Measurements from ENCODE around the gene PCSK4. TPM values are rescaled to one million over a fixed set of nuclear protein-coding genes. Genes with fewer than 3 reads are reported as not detected.
"Not testable (repeated sequence)": the region's sequence is repeated elsewhere in the genome, so short reads cannot be mapped to it uniquely, and the experiment has no call there.

PCSK4 gene
- polyA plus RNA-seq, 1 of the 3 experiments (the other 2 are of a cell fraction): 6.6 TPM

- Histone ChIP-seq H3K36me3 (replicated peaks in 1 of 2; ENCODE audit: control insufficient read depth in 1 of 2, insufficient read depth in 2 of 2, low read length in 1 of 2) (no peaks in the 10 kb centered on the region), H3K4me2 (no peak overlapping the region), H3K27me3 (ENCODE audit: insufficient read depth) (peaks cover 25% of the 10 kb centered on the region), H3K9ac (no peak overlapping the region), H4K20me1 (ENCODE audit: insufficient read depth) (no peaks in the 10 kb centered on the region), H3K27ac (ENCODE audit: low read depth in 2 of 2, low read length in 1 of 2) (no peak overlapping the region), H3K4me1 (ENCODE audit: control insufficient read depth in 1 of 2, insufficient read depth in 2 of 2, low read depth in 1 of 2, low read length in 1 of 2) (no peaks in the 10 kb centered on the region), H3K9me2 (no peaks in the 10 kb centered on the region), H2AFZ (ENCODE audit: low read depth) (no peak overlapping the region), H3K79me2 (ENCODE audit: insufficient read depth) (no peaks in the 10 kb centered on the region), H3K4me3 (ENCODE audit: low read depth in 2 of 2, low read length in 1 of 2) (no peak overlapping the region), H3K9me3 (no peaks in the 10 kb centered on the region), H3F3A (replicated peaks; ENCODE audit: insufficient read depth) (peaks cover 6% of the 10 kb centered on the region)
- 47% methylated on average over 6 of the region's 17 CpGs for WGBS (ENCODE audit: low lambda C conversion rate)
- DNase-seq: no peak
- no peak for TF ChIP-seq MXI1 (IDR thresholded peaks at IDR 0.05; ENCODE audit: low read depth, low read length)
- TF ChIP-seq RXRA (IDR thresholded peaks at IDR 0.05; ENCODE audit: borderline replicate concordance, low read depth): no peak
- CTCF ChIA-PET: interaction anchor here (1.5 kb wide), 1 partner anchor 26 kb away, joined by 5 read pairs; no protein-coding TSS in a partner anchor
- POLR2A ChIA-PET: no interaction called here
Measured at GRCh38 chr19:1520203-1520780, 30.1 kb upstream of the PCSK4 start.

GRCh38 chr19:1519802-1520201, 29.7 kb upstream of the PCSK4 start:
- DNase-seq; H3F3A ChIP-seq (replicated peaks; ENCODE audit: insufficient read depth); H3K79me2 ChIP-seq (ENCODE audit: insufficient read depth); H3K9ac ChIP-seq; H3K4me2 ChIP-seq; H3K9me2 ChIP-seq; H3K9me3 ChIP-seq; H3K4me1 ChIP-seq (ENCODE audit: control insufficient read depth in 1 of 2, insufficient read depth in 2 of 2, low read depth in 1 of 2, low read length in 1 of 2); H2AFZ ChIP-seq (ENCODE audit: low read depth); H3K27ac ChIP-seq (ENCODE audit: low read depth in 2 of 2, low read length in 1 of 2); H3K36me3 ChIP-seq (replicated peaks in 1 of 2; ENCODE audit: control insufficient read depth in 1 of 2, insufficient read depth in 2 of 2, low read length in 1 of 2); POLR2A ChIA-PET; H3K4me3 ChIP-seq (ENCODE audit: low read depth in 2 of 2, low read length in 1 of 2); H4K20me1 ChIP-seq (ENCODE audit: insufficient read depth): not testable (repeated sequence)
- 56% methylated on average over 4 of the region's 8 CpGs for whole genome bisulfite sequencing (ENCODE audit: low lambda C conversion rate)
- peaks cover 20% of the 10 kb centered on the region for H3K27me3 ChIP-seq (ENCODE audit: insufficient read depth)
- CTCF ChIA-PET: interaction anchor here (1.5 kb wide), 1 partner anchor 26 kb away, joined by 5 read pairs; no protein-coding TSS in a partner anchor

- no peaks in the 10 kb centered on the region for H3K79me2 ChIP-seq (ENCODE audit: insufficient read depth)
- peaks cover 11% of the 10 kb centered on the region for H3K27me3 ChIP-seq (ENCODE audit: insufficient read depth)
- no peak overlapping the region for H3K9ac ChIP-seq
- peaks cover 13% of the 10 kb centered on the region for H3F3A ChIP-seq (replicated peaks; ENCODE audit: insufficient read depth)
- no peak overlapping the region for H3K27ac ChIP-seq (ENCODE audit: low read depth in 2 of 2, low read length in 1 of 2)
- H3K4me2 ChIP-seq: no peak overlapping the region
- H3K9me3 ChIP-seq: no peaks in the 10 kb centered on the region
- no peaks in the 10 kb centered on the region for H3K9me2 ChIP-seq
- ChIA-PET POLR2A (no interaction called here), CTCF (interaction anchor here (1.4 to 2.5 kb wide), 2 partner anchors 16 to 27 kb away, joined by 3 to 12 read pairs; no protein-coding TSS in a partner anchor)
- no peak for DNase-seq
- H4K20me1 ChIP-seq (ENCODE audit: insufficient read depth): no peaks in the 10 kb centered on the region
- H2AFZ ChIP-seq (ENCODE audit: low read depth): no peak overlapping the region
- WGBS (ENCODE audit: low lambda C conversion rate): 59% methylated on average over 4 of the region's 4 CpGs
- H3K4me1 ChIP-seq (ENCODE audit: control insufficient read depth in 1 of 2, insufficient read depth in 2 of 2, low read depth in 1 of 2, low read length in 1 of 2): no peaks in the 10 kb centered on the region
- no peaks in the 10 kb centered on the region for H3K36me3 ChIP-seq (replicated peaks in 1 of 2; ENCODE audit: control insufficient read depth in 1 of 2, insufficient read depth in 2 of 2, low read length in 1 of 2)
- no peak overlapping the region for H3K4me3 ChIP-seq (ENCODE audit: low read depth in 2 of 2, low read length in 1 of 2)
- TF ChIP-seq CHD2 (IDR thresholded peaks at IDR 0.05; ENCODE audit: low read length, partially characterized antibody): no peak
- TF ChIP-seq GATA2 (CRISPR knock-in tag; IDR thresholded peaks at IDR 0.05): no peak
- no peak for TF ChIP-seq MEF2A (IDR thresholded peaks at IDR 0.05; ENCODE audit: borderline replicate concordance, low read depth)
- TF ChIP-seq CTCF (IDR thresholded peaks at IDR 0.05): no peak
- TF ChIP-seq YY1 (IDR thresholded peaks at IDR 0.05; ENCODE audit: low read depth): no peak
- TF ChIP-seq TAF1 (IDR thresholded peaks at IDR 0.05; ENCODE audit: borderline replicate concordance, low read depth, low read length): no peak
- no peak for TF ChIP-seq TCF12 (IDR thresholded peaks at IDR 0.05)
- no peak for TF ChIP-seq SIN3A (IDR thresholded peaks at IDR 0.05; ENCODE audit: borderline replicate concordance, low read depth, low read length)
- no peak for TF ChIP-seq GABPA (IDR thresholded peaks at IDR 0.05; ENCODE audit: low read depth)
- no peak for TF ChIP-seq RFX5 (IDR thresholded peaks at IDR 0.05; ENCODE audit: low read length)
- no peak for TF ChIP-seq PBX3 (IDR thresholded peaks at IDR 0.05)
- TF ChIP-seq IRF3 (IDR thresholded peaks at IDR 0.05; ENCODE audit: low read depth, low read length): no peak
- TF ChIP-seq RXRA (IDR thresholded peaks at IDR 0.05; ENCODE audit: borderline replicate concordance, low read depth): no peak
- TF ChIP-seq USF2 (IDR thresholded peaks at IDR 0.05; ENCODE audit: borderline replicate concordance, low read depth, low read length): no peak
- no peak for TF ChIP-seq EZH2phosphoT487 (IDR thresholded peaks at IDR 0.05; ENCODE audit: borderline replicate concordance, low read depth)
- no peak for TF ChIP-seq FOXJ3 (CRISPR knock-in tag; IDR thresholded peaks at IDR 0.05)
Measured at GRCh38 chr19:1518471-1518870, 28.3 kb upstream of the PCSK4 start.

Measured in SK-N-SH (cell line).